ENCODE data around the gene M6PR.

M6PR gene

GRCh38 chr12:8894986-8895385 is 54.5 kb downstream of the M6PR start:
- ATAC-seq: no peak
- TF ChIP-seq ARNTL (CRISPR knock-in tag; IDR thresholded peaks at IDR 0.05; ENCODE audit: borderline replicate concordance, low read depth): no peak
- TF ChIP-seq CREB5 (CRISPR knock-in tag; IDR thresholded peaks at IDR 0.05; ENCODE audit: low read depth): no peak
- no peak for TF ChIP-seq BACH2 (CRISPR knock-in tag; IDR thresholded peaks at IDR 0.05; ENCODE audit: borderline replicate concordance)
- TF ChIP-seq POU6F1 (CRISPR knock-in tag; IDR thresholded peaks at IDR 0.05; ENCODE audit: borderline replicate concordance, low read depth): no peak
- TF ChIP-seq ZNF565 (CRISPR knock-in tag; conservative IDR thresholded peaks at IDR 0.05; ENCODE audit: low read depth): no peak
- no peak for TF ChIP-seq RARB (CRISPR knock-in tag; IDR thresholded peaks at IDR 0.05)
- TF ChIP-seq TOX (CRISPR knock-in tag; IDR thresholded peaks at IDR 0.05; ENCODE audit: borderline replicate concordance): no peak
- TF ChIP-seq ZNF8 (CRISPR knock-in tag; IDR thresholded peaks at IDR 0.05): no peak
- TF ChIP-seq ZFP30 (CRISPR knock-in tag; IDR thresholded peaks at IDR 0.05): no peak
- TF ChIP-seq SNAI2 (CRISPR knock-in tag; IDR thresholded peaks at IDR 0.05): no peak
- no peak for TF ChIP-seq ESRRG (CRISPR knock-in tag; IDR thresholded peaks at IDR 0.05)
- no peak for TF ChIP-seq TSHZ2 (CRISPR knock-in tag; IDR thresholded peaks at IDR 0.05)
- no peak for TF ChIP-seq ZFP3 (CRISPR knock-in tag; IDR thresholded peaks at IDR 0.05)
- no peak for TF ChIP-seq ZNF70 (CRISPR knock-in tag; IDR thresholded peaks at IDR 0.05)
- TF ChIP-seq TCF4 (CRISPR knock-in tag; IDR thresholded peaks at IDR 0.05; ENCODE audit: borderline replicate concordance): no peak
- no peak for TF ChIP-seq PATZ1 (CRISPR knock-in tag; IDR thresholded peaks at IDR 0.05; ENCODE audit: borderline replicate concordance)

- no peak for TF ChIP-seq PATZ1 (CRISPR knock-in tag; IDR thresholded peaks at IDR 0.05; ENCODE audit: borderline replicate concordance)
- no peak for TF ChIP-seq TSHZ2 (CRISPR knock-in tag; IDR thresholded peaks at IDR 0.05)
- TF ChIP-seq ZNF565 (CRISPR knock-in tag; conservative IDR thresholded peaks at IDR 0.05; ENCODE audit: low read depth): no peak
- no peak for TF ChIP-seq ZNF70 (CRISPR knock-in tag; IDR thresholded peaks at IDR 0.05)
- no peak for TF ChIP-seq ZFP30 (CRISPR knock-in tag; IDR thresholded peaks at IDR 0.05)
- ATAC-seq: no peak
Measured at GRCh38 chr12:8894378-8894777, 55.1 kb downstream of the M6PR start.

- no peak for TF ChIP-seq BACH2 (CRISPR knock-in tag; IDR thresholded peaks at IDR 0.05; ENCODE audit: borderline replicate concordance)
- TF ChIP-seq TCF4 (CRISPR knock-in tag; IDR thresholded peaks at IDR 0.05; ENCODE audit: borderline replicate concordance): no peak
- TF ChIP-seq ZNF565 (CRISPR knock-in tag; conservative IDR thresholded peaks at IDR 0.05; ENCODE audit: low read depth): no peak
- TF ChIP-seq ZC3H10 (CRISPR knock-in tag; IDR thresholded peaks at IDR 0.05): no peak
- TF ChIP-seq ISL1 (CRISPR knock-in tag; IDR thresholded peaks at IDR 0.05): no peak
- TF ChIP-seq SNAI2 (CRISPR knock-in tag; IDR thresholded peaks at IDR 0.05): no peak
- TF ChIP-seq TOX (CRISPR knock-in tag; IDR thresholded peaks at IDR 0.05; ENCODE audit: borderline replicate concordance): no peak
- no peak for ATAC-seq
Measured at GRCh38 chr12:8891976-8892375, 57.5 kb downstream of the M6PR start.
